Loucy (cell line): ENCODE measurements around the gene BCL2L12.

ENCODE experiments used
- H2AFZ ChIP-seq: fragments of 200-600 bp; sonication (generic); 2 replicates; pipeline ENCODE4 v1.6.0; 2016; ENCODE audit warnings: antibody characterized with exemption, mild to moderate bottlenecking, low read length, moderate library complexity
- H3F3A ChIP-seq: fragments of 200-600 bp; 2 replicates; pipeline ENCODE4 v1.6.0; 2016; ENCODE audit warnings: antibody characterized with exemption, low read depth, mild to moderate bottlenecking
- H3K27me3 ChIP-seq: fragments of 200-600 bp; sonication (generic); 2 replicates; pipeline ENCODE4 v1.6.1; 2014; ENCODE audit warnings: low read length, mild to moderate bottlenecking; ENCODE audit not compliant: insufficient read depth, poor library complexity, severe bottlenecking
- H3K36me3 ChIP-seq: fragments of 200-600 bp; sonication (generic); 2 replicates; pipeline ENCODE4 v1.6.1; 2016; ENCODE audit warnings: low read length; ENCODE audit not compliant: insufficient read depth
- H3K4me1 ChIP-seq: fragments of 200-600 bp; sonication (generic); 2 replicates; pipeline ENCODE4 v1.5.1; 2014; ENCODE audit warnings: low read length, mild to moderate bottlenecking; ENCODE audit not compliant: insufficient read depth, poor library complexity, severe bottlenecking
- H3K4me2 ChIP-seq: fragments of 200-600 bp; sonication (generic); 2 replicates; pipeline ENCODE4 v1.6.0; 2014; ENCODE audit warnings: antibody characterized with exemption, low read length, low read depth, mild to moderate bottlenecking; ENCODE audit not compliant: poor library complexity, severe bottlenecking
- H3K4me3 ChIP-seq: fragments of 200-600 bp; sonication (generic); 2 replicates; pipeline ENCODE4 v1.5.1; 2014; ENCODE audit warnings: low read length, mild to moderate bottlenecking, mixed read lengths; ENCODE audit not compliant: poor library complexity, severe bottlenecking
- H3K79me2 ChIP-seq: fragments of 200-600 bp; sonication (generic); 2 replicates; pipeline ENCODE4 v1.6.1; 2014; ENCODE audit warnings: low read length; ENCODE audit not compliant: insufficient read depth
- H3K9ac ChIP-seq: fragments of 200-600 bp; sonication (generic); 2 replicates; pipeline ENCODE4 v1.6.0; 2014; ENCODE audit warnings: mild to moderate bottlenecking, low read depth, low read length, moderate library complexity; ENCODE audit not compliant: poor library complexity, severe bottlenecking
- H3K9me2 ChIP-seq: fragments of 200-600 bp; sonication (generic); replicated peaks from 2 replicates; pipeline ENCODE4 v1.6.1; 2016; ENCODE audit warnings: low read depth, low read length, mixed read lengths
- H3K9me3 ChIP-seq: fragments of 200-600 bp; sonication (generic); 2 replicates; pipeline ENCODE4 v1.6.1; 2014; ENCODE audit warnings: mild to moderate bottlenecking, antibody characterized with exemption, low read length, low read depth; ENCODE audit not compliant: insufficient read depth
- H4K20me1 ChIP-seq: fragments of 200-600 bp; sonication (generic); 2 replicates; pipeline ENCODE4 v1.6.0; 2014; ENCODE audit warnings: antibody characterized with exemption, low read length, mild to moderate bottlenecking; ENCODE audit not compliant: insufficient read depth, poor library complexity, severe bottlenecking
- EZH2phosphoT487 ChIP-seq: fragments of 200-600 bp; IDR thresholded peaks from 2 replicates; pipeline ENCODE4 v1.6.1; 2018; ENCODE audit warnings: antibody characterized with exemption, mild to moderate bottlenecking, moderate library complexity, borderline replicate concordance
- TF ChIP-seq, protein P1 (sequence below): fragments of 200-600 bp; sonication (generic); conservative IDR thresholded peaks from 2 replicates; pipeline ENCODE4 v1.5.1; 2014; ENCODE audit warnings: mild to moderate bottlenecking, antibody characterized with exemption, low read length

BCL2L12 gene

DNA sequence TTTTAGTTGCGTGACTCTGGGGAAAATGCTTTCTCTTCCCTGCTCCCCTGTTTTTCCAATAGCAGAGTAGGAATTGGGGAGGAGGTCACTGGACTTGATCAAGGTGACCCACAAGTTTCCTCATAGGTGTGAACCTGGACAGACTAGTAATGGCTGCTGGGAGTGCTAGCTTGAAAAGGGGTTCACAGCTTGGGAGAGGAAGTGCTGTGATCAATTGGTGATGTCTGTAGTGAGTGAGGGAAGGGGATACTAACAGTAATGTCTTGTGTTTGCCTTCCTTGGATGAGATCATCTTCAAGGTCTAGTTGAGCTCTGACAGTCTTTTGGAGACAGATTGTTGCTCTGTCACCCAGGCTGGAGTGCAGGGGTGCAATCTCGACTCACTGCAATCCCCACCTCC lies 1.7 kb downstream of the BCL2L12 start:
- H3K4me3 ChIP-seq: peak overlapping the region; percentile 97
- peak overlapping the region; percentile 91 for H3K9ac ChIP-seq
- peak overlapping the region; percentile 93 for H3K4me2 ChIP-seq

DNA sequence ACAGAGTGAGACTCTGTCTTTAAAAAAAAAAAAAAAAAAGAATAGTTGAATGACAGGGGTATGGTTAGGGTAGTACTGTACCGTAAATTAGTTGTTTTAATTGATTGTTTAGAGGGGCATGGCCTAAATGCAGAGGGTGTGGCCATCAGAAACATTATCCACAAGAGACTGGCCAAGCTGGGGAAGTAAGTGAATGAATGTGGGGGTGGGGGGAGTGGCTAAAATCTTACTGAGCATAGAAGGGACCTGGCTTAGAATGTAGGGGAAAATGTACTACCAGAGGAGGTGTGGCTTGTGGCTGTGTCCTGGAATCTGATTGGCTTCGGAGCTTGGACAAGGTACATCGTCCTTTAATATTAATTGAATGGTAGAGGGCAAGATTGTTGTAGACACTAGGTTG lies 3.8 kb downstream of the BCL2L12 start:
- Histone ChIP-seq H3K4me3 (no peak overlapping the region), H3K27me3 (no peaks in the 10 kb centered on the region), H3K9me2 (no peaks in the 10 kb centered on the region), H2AFZ (no peak overlapping the region), H3K4me2 (no peak overlapping the region), H4K20me1 (peaks cover 6% of the 10 kb centered on the region), H3K36me3 (no peaks in the 10 kb centered on the region; the same call in 1 of the 2 replicates), H3F3A (no peaks in the 10 kb centered on the region), H3K79me2 (peaks cover 23% of the 10 kb centered on the region), H3K9me3 (no peaks in the 10 kb centered on the region), H3K4me1 (peaks cover 16% of the 10 kb centered on the region), H3K9ac (no peak overlapping the region)
- no peak for TF ChIP-seq EZH2phosphoT487
- TF ChIP-seq, protein P1, sequence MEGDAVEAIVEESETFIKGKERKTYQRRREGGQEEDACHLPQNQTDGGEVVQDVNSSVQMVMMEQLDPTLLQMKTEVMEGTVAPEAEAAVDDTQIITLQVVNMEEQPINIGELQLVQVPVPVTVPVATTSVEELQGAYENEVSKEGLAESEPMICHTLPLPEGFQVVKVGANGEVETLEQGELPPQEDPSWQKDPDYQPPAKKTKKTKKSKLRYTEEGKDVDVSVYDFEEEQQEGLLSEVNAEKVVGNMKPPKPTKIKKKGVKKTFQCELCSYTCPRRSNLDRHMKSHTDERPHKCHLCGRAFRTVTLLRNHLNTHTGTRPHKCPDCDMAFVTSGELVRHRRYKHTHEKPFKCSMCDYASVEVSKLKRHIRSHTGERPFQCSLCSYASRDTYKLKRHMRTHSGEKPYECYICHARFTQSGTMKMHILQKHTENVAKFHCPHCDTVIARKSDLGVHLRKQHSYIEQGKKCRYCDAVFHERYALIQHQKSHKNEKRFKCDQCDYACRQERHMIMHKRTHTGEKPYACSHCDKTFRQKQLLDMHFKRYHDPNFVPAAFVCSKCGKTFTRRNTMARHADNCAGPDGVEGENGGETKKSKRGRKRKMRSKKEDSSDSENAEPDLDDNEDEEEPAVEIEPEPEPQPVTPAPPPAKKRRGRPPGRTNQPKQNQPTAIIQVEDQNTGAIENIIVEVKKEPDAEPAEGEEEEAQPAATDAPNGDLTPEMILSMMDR: no peak

More for the DNA sequence above, 1.7 kb downstream of the BCL2L12 start:
- no peaks in the 10 kb centered on the region for H3K9me3 ChIP-seq
- peaks cover 17% of the 10 kb centered on the region for H4K20me1 ChIP-seq
- H2AFZ ChIP-seq: no peak overlapping the region
- no peak for TF ChIP-seq EZH2phosphoT487
- TF ChIP-seq, protein P1: no peak
- H3K79me2 ChIP-seq: peaks cover 42% of the 10 kb centered on the region
- H3K4me1 ChIP-seq: peaks cover 21% of the 10 kb centered on the region
- no peaks in the 10 kb centered on the region for H3K9me2 ChIP-seq
- H3K36me3 ChIP-seq: peaks cover 5% of the 10 kb centered on the region; the same call in 1 of the 2 replicates
- H3K27me3 ChIP-seq: no peaks in the 10 kb centered on the region
- no peaks in the 10 kb centered on the region for H3F3A ChIP-seq

DNA sequence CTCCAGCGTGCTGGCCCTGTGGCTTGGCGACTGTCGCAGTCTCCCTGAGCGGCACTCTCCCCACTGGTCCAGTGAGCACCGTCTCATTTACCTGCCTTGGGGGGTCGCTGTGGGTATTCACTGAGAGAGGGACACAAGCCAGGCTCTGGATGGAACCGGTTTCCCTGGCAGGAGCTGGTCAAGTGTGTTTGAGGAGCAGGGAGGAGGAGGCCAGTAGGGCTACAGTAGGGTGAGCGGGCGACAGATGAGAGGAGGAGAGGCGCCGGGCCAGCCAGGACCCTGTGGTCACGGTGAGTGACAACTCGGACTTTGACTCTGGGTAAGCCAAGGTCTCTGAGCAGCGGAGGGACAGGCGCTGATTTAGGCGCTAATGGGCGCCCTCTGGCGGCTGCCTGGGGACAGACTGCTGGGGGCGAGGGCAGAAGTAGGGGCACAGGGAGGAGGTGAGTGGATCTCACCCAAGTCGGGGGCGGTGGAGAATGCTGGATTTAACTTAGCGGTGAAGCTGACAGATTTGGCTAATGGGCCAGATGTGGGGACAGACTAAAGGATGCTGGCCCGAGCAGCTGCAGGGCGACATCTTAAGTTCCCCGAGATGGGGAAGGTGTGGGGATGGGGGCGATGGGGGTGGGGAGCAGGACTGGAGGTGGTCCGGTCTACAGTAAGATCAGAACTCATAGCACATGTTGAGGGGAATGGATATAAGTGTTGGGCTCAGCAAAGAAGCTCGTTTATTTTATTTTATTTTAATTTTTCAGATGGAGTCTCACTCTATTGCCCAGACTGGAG lies 6.6 kb downstream of the BCL2L12 start:
- Histone ChIP-seq H3K4me1 (peaks cover 7% of the 10 kb centered on the region), H2AFZ (no peak overlapping the region), H3K27me3 (peaks cover 2% of the 10 kb centered on the region), H3F3A (peaks cover 3% of the 10 kb centered on the region; the same call in 1 of the 2 replicates), H3K4me3 (no peak overlapping the region), H3K9ac (no peak overlapping the region), H3K79me2 (peaks cover 2% of the 10 kb centered on the region), H3K36me3 (no peaks in the 10 kb centered on the region; the same call in 1 of the 2 replicates), H3K9me2 (no peaks in the 10 kb centered on the region), H3K4me2 (no peak overlapping the region), H3K9me3 (no peaks in the 10 kb centered on the region), H4K20me1 (peaks cover 2% of the 10 kb centered on the region)
- no peak for TF ChIP-seq EZH2phosphoT487
- TF ChIP-seq, protein P1: peak; percentile 86
